Measurements from ENCODE around the gene POLR1C. TPM values are rescaled to one million over a fixed set of nuclear protein-coding genes. Genes with fewer than 3 reads are reported as not detected.

POLR1C gene
- total RNA-seq, 1 donor from 2014 or later = 30.7 TPM

DNA sequence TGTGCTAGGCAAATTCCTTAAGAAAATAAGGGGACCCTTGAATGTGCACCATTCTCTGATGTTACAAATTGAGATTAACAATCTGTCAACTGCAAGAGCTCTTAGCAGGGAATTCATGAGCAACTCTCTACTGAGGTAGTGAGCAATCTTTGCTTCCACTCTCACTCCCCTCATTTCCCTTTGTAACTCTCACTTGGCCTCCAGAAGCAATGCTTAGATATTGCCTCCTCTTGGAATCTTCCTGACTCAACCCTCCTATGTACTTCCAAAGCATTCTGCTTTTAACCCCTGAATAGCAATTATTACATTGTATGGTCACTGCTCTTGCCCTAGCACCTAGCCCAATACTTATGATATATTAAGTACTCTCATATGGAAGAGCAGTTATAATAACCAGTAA is 42.4 kb downstream of the POLR1C start:
- H3K36me3 Mint-ChIP-seq (ENCODE audit: low read depth, unreplicated experiment) = peaks cover 27% of the 10 kb centered on the region

DNA sequence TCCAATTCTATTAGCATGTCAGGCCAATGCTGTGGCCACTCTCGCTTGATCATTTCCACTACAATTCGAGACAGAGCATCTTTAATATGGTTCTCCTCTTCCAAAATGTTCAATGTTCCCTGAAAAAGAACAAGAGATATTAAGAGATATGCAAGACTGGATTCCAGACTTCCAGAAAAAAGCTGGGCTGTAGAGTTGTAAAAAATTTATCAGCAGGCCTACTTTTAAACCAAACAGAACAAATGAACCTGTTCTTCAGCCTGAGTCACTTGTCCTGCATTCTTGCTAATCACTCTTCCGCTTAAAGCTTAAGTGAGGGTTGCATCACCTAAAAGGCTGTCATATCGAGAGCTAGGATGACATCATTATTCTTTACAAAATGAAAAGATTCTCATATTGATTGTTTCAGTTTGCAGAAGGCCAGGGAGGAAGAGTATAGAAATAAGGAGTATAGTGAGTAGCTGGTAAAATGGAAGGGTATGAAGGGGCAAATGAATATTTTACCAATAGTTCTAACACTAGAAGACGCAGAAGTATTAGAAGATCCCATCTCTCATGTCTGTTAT is 54.1 kb downstream of the POLR1C start:
- DNase-seq (ENCODE audit: low spot score) = no peak
- Mint-ChIP-seq H3K27me3 (ENCODE audit: unreplicated experiment) (peaks cover 6% of the 10 kb centered on the region), H3K4me1 (ENCODE audit: unreplicated experiment) (peaks cover 7% of the 10 kb centered on the region), H3K9me3 (ENCODE audit: unreplicated experiment) (no peaks in the 10 kb centered on the region), H3K36me3 (ENCODE audit: low read depth, unreplicated experiment) (peaks cover 20% of the 10 kb centered on the region), H3K27ac (ENCODE audit: unreplicated experiment) (no peak overlapping the region), H3K4me3 (ENCODE audit: unreplicated experiment) (no peak overlapping the region)
- TF ChIP-seq CTCF (IDR thresholded peaks at IDR 0.05; ENCODE audit: unreplicated experiment) = no peak

More for the DNA sequence above, 42.4 kb downstream of the POLR1C start:
- Mint-ChIP-seq H3K4me3 (ENCODE audit: unreplicated experiment) (no peak overlapping the region), H3K9me3 (ENCODE audit: unreplicated experiment) (no peaks in the 10 kb centered on the region), H3K4me1 (ENCODE audit: unreplicated experiment) (no peaks in the 10 kb centered on the region), H3K27me3 (ENCODE audit: unreplicated experiment) (peaks cover 1% of the 10 kb centered on the region), H3K27ac (ENCODE audit: unreplicated experiment) (no peak overlapping the region)
- no peak for DNase-seq (ENCODE audit: low spot score)
- no peak for TF ChIP-seq CTCF (IDR thresholded peaks at IDR 0.05; ENCODE audit: unreplicated experiment)

Other genes with a start within 250 kb of the POLR1C start
- gene SLC22A7, start 218.8 kb upstream of the POLR1C start, total RNA-seq (ENCODE audit: unreplicated experiment) = not detected
- gene CRIP3, start 208.3 kb upstream of the POLR1C start, total RNA-seq (ENCODE audit: unreplicated experiment) = 1.1 TPM
- gene ZNF318, start 147.4 kb upstream of the POLR1C start, total RNA-seq (ENCODE audit: unreplicated experiment) = 26.7 TPM
- gene ABCC10, start 89.5 kb upstream of the POLR1C start, total RNA-seq (ENCODE audit: unreplicated experiment) = 45.6 TPM
- 0.18 TPM for gene DLK2, start 61.5 kb upstream of the POLR1C start, total RNA-seq (ENCODE audit: unreplicated experiment)
- 41.8 TPM for gene TJAP1, start 39.5 kb upstream of the POLR1C start, total RNA-seq (ENCODE audit: unreplicated experiment)
- 0.28 TPM for gene LRRC73, start 6.7 kb upstream of the POLR1C start, total RNA-seq (ENCODE audit: unreplicated experiment)
- 138 TPM for gene YIPF3, start 163 bp upstream of the POLR1C start, total RNA-seq (ENCODE audit: unreplicated experiment)
- 37.6 TPM for gene XPO5, start 58.9 kb downstream of the POLR1C start, total RNA-seq (ENCODE audit: unreplicated experiment)
- gene POLH, start 59.1 kb downstream of the POLR1C start, total RNA-seq (ENCODE audit: unreplicated experiment) = 12.5 TPM
- gene GTPBP2, start 112.2 kb downstream of the POLR1C start, total RNA-seq (ENCODE audit: unreplicated experiment) = 76.6 TPM
- gene MAD2L1BP, start 118.8 kb downstream of the POLR1C start, total RNA-seq (ENCODE audit: unreplicated experiment) = 26.8 TPM
- gene RSPH9, start 127.9 kb downstream of the POLR1C start, total RNA-seq (ENCODE audit: unreplicated experiment) = not detected
- gene MRPS18A, start 170.7 kb downstream of the POLR1C start, total RNA-seq (ENCODE audit: unreplicated experiment) = 45.5 TPM